Esophagus squamous epithelium (tissue), 5 donors: ENCODE results near the gene PRKG1. TPM values are rescaled to one million over a fixed set of nuclear protein-coding genes. Genes with fewer than 3 reads are reported as not detected.

Source experiments
- DNase-seq: peaks from one replicate; lab custom pipeline; 2025; lab: John Stamatoyannopoulos, UW
- H3K27ac ChIP-seq, 4 donors: fragments of 200-600 bp; sonication (generic); one replicate each; pipeline ENCODE4 v1.5.1; 2016 to 2019; ENCODE audit warnings: mild to moderate bottlenecking in 1 of 4
- H3K27me3 ChIP-seq, 4 donors: fragments of 200-600 bp; sonication (generic); 1 replicate in 3 of 4; 2 replicates in 1 of 4; pipeline versions ENCODE4 v1.5.1 to v1.6.0; 2017 to 2021; ENCODE audit warnings: antibody characterized with exemption in 1 of 4
- H3K36me3 ChIP-seq, 3 donors: fragments of 200-600 bp; sonication (generic); one replicate each; pipeline ENCODE4 v1.5.1; 2016 to 2019
- H3K4me1 ChIP-seq, 3 donors: fragments of 200-600 bp; sonication (generic); one replicate each; pipeline ENCODE4 v1.5.1; 2017 to 2019
- H3K4me3 ChIP-seq, 4 donors: fragments of 200-600 bp; sonication (generic); 1 replicate in 3 of 4; 2 replicates in 1 of 4; pipeline ENCODE4 v1.5.1; 2016 to 2019; ENCODE audit warnings: mild to moderate bottlenecking in 2 of 4, moderate library complexity in 1 of 4
- H3K9me3 ChIP-seq, 3 donors: fragments of 200-600 bp; sonication (generic); one replicate each; pipeline ENCODE4 v1.5.1; 2016 to 2019
- POLR2A ChIP-seq, 4 donors: fragments of 450-650 bp; IDR thresholded peaks; one replicate each; pipeline ENCODE4 v1.6.1; 2017; ENCODE audit warnings: antibody characterized with exemption in 4 of 4, mild to moderate bottlenecking in 4 of 4, moderate library complexity in 3 of 4
- WGBS, 2 donors: methylation state at CpG; one replicate each; pipeline ENCODE4 v1.1.5; 2018; 5-methylcytosine and 5-hydroxymethylcytosine counted together
- intact Hi-C: fragments of 100-400 bp; cut with DNase I; formaldehyde crosslinking; loops from one replicate; pipeline ENCODE4 v1.15.0; 2022
- total RNA-seq, 4 donors: library from RNA; depleted of rRNA; stranded (reverse); fragments of >200 nt; gene quantifications; one replicate each; pipeline ENCODE4 v1.1.0, GENCODE V29; 2016
- TF ChIP-seq, protein P1 (sequence below), 6 experiments: fragments of 450-650 bp in 4 of 6; fragments of 200-600 bp in 2 of 6; sonication (generic) in 2 of 6; IDR thresholded peaks; one replicate each; pipeline ENCODE4 v1.5.1; 2016 to 2019; ENCODE audit warnings: antibody characterized with exemption in 6 of 6, mild to moderate bottlenecking in 4 of 6, moderate library complexity in 4 of 6
- donor health status: DM: yes; HTN: yes; CAD: no.

Gene PRKG1
- total RNA-seq, 4 donors from 2014 or later = 2.0 to 10.9 (median 3.8) TPM

- Histone ChIP-seq H3K4me3 (no peak overlapping the region), H3K4me1 (no peaks in the 10 kb centered on the region), H3K27ac (no peak overlapping the region), H3K9me3 (no peaks in the 10 kb centered on the region), H3K36me3 (no peaks in the 10 kb centered on the region), H3K27me3 (no peaks in the 10 kb centered on the region)
- WGBS, 2 donors = 60 to 69% methylated on average over 7 of the region's 7 CpGs
- intact Hi-C loops = no loop called here
- TF ChIP-seq, protein P1, sequence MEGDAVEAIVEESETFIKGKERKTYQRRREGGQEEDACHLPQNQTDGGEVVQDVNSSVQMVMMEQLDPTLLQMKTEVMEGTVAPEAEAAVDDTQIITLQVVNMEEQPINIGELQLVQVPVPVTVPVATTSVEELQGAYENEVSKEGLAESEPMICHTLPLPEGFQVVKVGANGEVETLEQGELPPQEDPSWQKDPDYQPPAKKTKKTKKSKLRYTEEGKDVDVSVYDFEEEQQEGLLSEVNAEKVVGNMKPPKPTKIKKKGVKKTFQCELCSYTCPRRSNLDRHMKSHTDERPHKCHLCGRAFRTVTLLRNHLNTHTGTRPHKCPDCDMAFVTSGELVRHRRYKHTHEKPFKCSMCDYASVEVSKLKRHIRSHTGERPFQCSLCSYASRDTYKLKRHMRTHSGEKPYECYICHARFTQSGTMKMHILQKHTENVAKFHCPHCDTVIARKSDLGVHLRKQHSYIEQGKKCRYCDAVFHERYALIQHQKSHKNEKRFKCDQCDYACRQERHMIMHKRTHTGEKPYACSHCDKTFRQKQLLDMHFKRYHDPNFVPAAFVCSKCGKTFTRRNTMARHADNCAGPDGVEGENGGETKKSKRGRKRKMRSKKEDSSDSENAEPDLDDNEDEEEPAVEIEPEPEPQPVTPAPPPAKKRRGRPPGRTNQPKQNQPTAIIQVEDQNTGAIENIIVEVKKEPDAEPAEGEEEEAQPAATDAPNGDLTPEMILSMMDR (IDR thresholded peaks at IDR 0.05) = no peak
- TF ChIP-seq POLR2A (IDR thresholded peaks at IDR 0.05) = no peak
- no peak for DNase-seq
Measured at GRCh38 chr10:51048792-51049191, 25.5 kb upstream of the PRKG1 start.

GRCh38 chr10:51052163-51052562, 22.1 kb upstream of the PRKG1 start:
- no peaks in the 10 kb centered on the region for H3K4me1 ChIP-seq
- TF ChIP-seq POLR2A (IDR thresholded peaks at IDR 0.05) = no peak
- TF ChIP-seq, protein P1 (IDR thresholded peaks at IDR 0.05) = no peak
- DNase-seq = no peak

DNA sequence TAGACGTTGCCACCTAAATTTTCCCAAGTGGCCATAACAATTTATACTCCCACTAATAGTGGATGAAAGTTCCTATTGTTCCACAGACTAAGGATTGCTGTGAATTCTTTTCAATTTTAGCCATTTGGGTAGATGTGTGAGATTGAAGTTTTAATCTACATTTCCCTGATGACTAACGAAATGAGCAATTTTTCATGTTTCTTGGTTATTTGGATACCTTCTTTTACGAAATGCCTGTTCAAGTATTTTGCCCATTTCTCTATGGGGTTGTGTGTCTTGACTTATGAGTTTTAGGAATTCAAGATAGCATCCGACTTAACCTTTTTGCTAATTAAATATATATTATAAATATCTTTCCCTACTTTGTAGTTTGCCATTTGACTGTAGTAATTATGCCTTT, 16.4 kb upstream of the PRKG1 start:
- intact Hi-C loops = no loop called here
- H3K9me3 ChIP-seq = no peaks in the 10 kb centered on the region
- H3K36me3 ChIP-seq = no peaks in the 10 kb centered on the region
- 83 to 85% methylated on average over 4 of the region's 4 CpGs for WGBS, 2 donors
- TF ChIP-seq, protein P1 (IDR thresholded peaks at IDR 0.05) = no peak
- no peak for TF ChIP-seq POLR2A (IDR thresholded peaks at IDR 0.05)
- no peaks in the 10 kb centered on the region for H3K4me1 ChIP-seq
- no peaks in the 10 kb centered on the region for H3K27me3 ChIP-seq
- DNase-seq = no peak
- no peak overlapping the region for H3K4me3 ChIP-seq
- H3K27ac ChIP-seq = no peak overlapping the region

More at GRCh38 chr10:51052163-51052562, 22.1 kb upstream of the PRKG1 start:
- Histone ChIP-seq H3K27me3 (no peaks in the 10 kb centered on the region), H3K4me3 (no peak overlapping the region), H3K9me3 (no peaks in the 10 kb centered on the region), H3K27ac (no peak overlapping the region), H3K36me3 (no peaks in the 10 kb centered on the region)
- intact Hi-C loops = no loop called here

GRCh38 chr10:51063166-51063565, 11.1 kb upstream of the PRKG1 start:
- intact Hi-C loops = loop anchor here (10.0 kb wide), 1 partner anchor 362 kb away; no protein-coding TSS in a partner anchor
- 73 to 76% methylated on average over 4 of the region's 4 CpGs for WGBS, 2 donors
- no peak for DNase-seq
- H3K4me3 ChIP-seq = no peak overlapping the region
- TF ChIP-seq POLR2A (IDR thresholded peaks at IDR 0.05) = no peak
- no peak overlapping the region for H3K27ac ChIP-seq
- H3K9me3 ChIP-seq = no peaks in the 10 kb centered on the region
- H3K27me3 ChIP-seq = no peaks in the 10 kb centered on the region
- no peaks in the 10 kb centered on the region for H3K36me3 ChIP-seq
- H3K4me1 ChIP-seq = no peaks in the 10 kb centered on the region

DNA sequence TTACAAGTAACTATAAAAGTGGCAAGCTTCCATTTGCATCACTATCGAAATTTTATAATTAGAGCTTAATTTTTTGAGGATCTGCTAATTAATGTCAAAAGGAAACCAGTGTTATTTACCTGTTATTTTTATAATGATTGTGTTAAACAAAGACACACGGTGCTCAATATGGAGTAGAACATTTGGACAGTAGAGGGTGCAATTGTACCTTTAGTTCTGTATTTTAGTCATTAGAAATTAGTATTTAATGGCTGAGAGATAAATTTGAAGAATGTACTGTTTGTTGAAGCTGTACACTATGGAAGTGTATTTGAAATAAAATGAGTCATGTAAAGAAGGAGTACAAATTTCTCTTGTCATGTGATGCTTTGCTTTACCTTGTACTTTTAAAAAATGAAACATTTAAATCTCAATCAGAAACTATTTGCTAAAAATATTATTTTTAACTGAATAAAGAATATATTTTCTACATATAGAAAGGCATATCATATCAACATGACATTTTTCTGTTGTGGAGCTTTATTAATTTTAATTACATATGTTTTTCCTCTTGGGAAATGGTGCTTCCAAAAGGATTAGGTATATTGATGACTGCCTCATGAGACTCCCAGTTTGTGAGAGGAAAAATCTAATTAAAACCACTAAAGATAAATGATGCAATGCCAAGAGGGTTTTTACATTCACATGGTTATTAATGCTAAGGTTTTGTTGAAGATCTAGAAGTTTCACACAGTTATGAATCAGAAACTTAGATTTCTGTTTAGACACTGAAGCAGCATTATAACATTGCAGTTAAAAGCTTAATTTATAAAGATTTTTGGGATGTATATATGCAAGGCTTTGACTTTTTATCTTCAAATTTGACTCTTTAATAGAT, 10.4 kb upstream of the PRKG1 start:
- TF ChIP-seq POLR2A (IDR thresholded peaks at IDR 0.05) = no peak
- TF ChIP-seq, protein P1 (IDR thresholded peaks at IDR 0.05) = peak in 5 of 6 experiments; percentile 36 to 74 (median 54)
- intact Hi-C loops = loop anchor here (10.0 kb wide), 1 partner anchor 361 kb away; no protein-coding TSS in a partner anchor
- H3K36me3 ChIP-seq = no peaks in the 10 kb centered on the region
- H3K4me3 ChIP-seq = no peak overlapping the region
- no peaks in the 10 kb centered on the region for H3K9me3 ChIP-seq
- 0% methylated on average over 2 of the region's 2 CpGs for WGBS, 2 donors
- no peaks in the 10 kb centered on the region for H3K27me3 ChIP-seq
- no peak overlapping the region for H3K27ac ChIP-seq
- DNase-seq = no peak
- H3K4me1 ChIP-seq = no peaks in the 10 kb centered on the region
